Suprapubic skin (tissue), 4 donors: ENCODE data around the gene RMC1.

Experiments used
- EP300 ChIP-seq: sonication (generic); formaldehyde crosslinking; IDR thresholded peaks from one replicate; pipeline ENCODE4 v1.6.1; 2017; ENCODE audit warnings: antibody characterized with exemption
- POLR2A ChIP-seq, 2 donors: fragments of 450-650 bp; IDR thresholded peaks; one replicate each; pipeline ENCODE4 v1.6.1; 2017; ENCODE audit warnings: antibody characterized with exemption in 2 of 2, mild to moderate bottlenecking in 2 of 2, moderate library complexity in 2 of 2
- POLR2AphosphoS5 ChIP-seq, 3 donors: sonication (generic); formaldehyde crosslinking; IDR thresholded peaks; one replicate each; pipeline ENCODE4 v1.6.1; 2017; ENCODE audit warnings: antibody characterized with exemption in 3 of 3
- TF ChIP-seq, protein P1 (sequence below), 2 donors: fragments of 200-600 bp in 1 of 2; fragments of 450-650 bp in 1 of 2; sonication (generic) in 1 of 2; IDR thresholded peaks; one replicate each; pipeline ENCODE4 v1.5.1; 2016 to 2019; ENCODE audit warnings: antibody characterized with exemption in 2 of 2, mild to moderate bottlenecking in 1 of 2, moderate library complexity in 1 of 2

DNA sequence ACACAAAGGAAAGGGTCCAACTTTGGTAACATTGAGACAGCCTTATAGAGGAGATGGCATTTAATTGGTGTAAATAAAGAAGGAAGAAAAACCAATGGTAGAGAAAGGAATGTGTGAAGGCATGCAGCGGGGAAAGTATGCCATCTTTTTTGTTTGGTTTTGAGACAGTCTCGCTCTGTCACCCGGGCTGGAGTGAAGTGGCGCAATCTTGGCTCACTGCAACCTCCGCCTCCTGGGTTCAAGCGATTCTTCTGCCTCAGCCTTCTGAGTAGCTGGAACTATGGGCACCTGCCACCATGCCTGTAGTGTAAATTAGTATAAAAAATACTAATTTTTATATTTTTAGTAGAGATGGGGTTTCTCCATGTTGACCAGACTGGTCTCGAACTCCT is 43.8 kb upstream of the RMC1 start:
- TF ChIP-seq, protein P1, sequence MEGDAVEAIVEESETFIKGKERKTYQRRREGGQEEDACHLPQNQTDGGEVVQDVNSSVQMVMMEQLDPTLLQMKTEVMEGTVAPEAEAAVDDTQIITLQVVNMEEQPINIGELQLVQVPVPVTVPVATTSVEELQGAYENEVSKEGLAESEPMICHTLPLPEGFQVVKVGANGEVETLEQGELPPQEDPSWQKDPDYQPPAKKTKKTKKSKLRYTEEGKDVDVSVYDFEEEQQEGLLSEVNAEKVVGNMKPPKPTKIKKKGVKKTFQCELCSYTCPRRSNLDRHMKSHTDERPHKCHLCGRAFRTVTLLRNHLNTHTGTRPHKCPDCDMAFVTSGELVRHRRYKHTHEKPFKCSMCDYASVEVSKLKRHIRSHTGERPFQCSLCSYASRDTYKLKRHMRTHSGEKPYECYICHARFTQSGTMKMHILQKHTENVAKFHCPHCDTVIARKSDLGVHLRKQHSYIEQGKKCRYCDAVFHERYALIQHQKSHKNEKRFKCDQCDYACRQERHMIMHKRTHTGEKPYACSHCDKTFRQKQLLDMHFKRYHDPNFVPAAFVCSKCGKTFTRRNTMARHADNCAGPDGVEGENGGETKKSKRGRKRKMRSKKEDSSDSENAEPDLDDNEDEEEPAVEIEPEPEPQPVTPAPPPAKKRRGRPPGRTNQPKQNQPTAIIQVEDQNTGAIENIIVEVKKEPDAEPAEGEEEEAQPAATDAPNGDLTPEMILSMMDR (IDR thresholded peaks at IDR 0.05) = no peak
- no peak for TF ChIP-seq POLR2A (IDR thresholded peaks at IDR 0.05)
- no peak for TF ChIP-seq POLR2AphosphoS5 (IDR thresholded peaks at IDR 0.05)
- TF ChIP-seq EP300 = no peak
